NOMO-1 treated with DMSO at 0.1 percent for 48 hours (cell line): ENCODE measurements around the gene LRRC34.

ENCODE experiments used
- DNase-seq: peaks from one replicate; lab custom pipeline; 2025; ENCODE audit not compliant: unreplicated experiment; lab: John Stamatoyannopoulos, UW

Gene LRRC34

DNA sequence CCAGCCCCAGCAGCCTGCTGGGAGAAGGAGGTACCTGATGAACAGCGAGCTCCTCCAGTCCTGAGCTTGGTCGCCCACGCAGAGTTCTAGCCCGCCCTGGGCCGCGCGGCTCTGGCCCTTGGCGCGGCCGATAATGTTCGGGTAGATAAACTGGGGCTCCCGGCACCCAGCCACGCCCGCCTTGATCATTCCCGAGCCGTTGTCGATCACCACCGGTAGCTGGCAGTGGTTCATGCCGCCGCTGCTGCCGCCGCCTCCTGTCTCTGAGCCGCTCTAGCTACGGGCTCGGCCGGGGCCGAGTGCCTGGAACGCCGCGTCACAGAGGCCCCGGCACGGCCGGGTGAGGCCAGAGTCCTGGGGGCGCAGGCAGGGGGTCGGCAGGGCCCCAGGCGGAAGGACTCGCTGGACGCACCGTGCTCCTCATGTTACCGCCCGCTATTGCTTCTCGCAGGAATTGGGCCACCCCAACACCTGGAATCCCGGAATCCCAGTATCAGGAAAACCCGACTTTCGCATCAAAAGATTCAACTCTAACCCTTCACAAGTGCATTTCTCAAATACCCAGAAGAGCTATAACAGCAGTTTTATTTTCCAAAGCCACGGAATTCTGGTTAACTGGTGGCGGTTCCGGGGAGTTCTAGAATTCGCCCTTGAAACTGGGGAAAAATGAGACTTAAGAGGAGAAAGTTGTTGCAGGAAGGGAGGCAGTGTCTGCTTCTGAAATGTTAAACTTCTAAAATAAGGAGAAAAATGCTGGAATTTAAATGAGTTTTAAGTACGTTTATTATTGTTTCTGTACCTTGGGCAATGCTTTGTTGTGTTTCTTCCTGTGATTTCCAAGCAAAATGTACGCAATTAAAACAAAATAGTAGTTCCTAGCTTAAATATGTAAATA, 43.2 kb downstream of the LRRC34 start, which contains the start of gene ACTRT3:
ACTRT3 (minus strand) TSS at position 275 of the 895 bp plus-strand sequence; CDS start at position 234, 41 bp downstream.
- DNase-seq, result peak; percentile 47

DNA sequence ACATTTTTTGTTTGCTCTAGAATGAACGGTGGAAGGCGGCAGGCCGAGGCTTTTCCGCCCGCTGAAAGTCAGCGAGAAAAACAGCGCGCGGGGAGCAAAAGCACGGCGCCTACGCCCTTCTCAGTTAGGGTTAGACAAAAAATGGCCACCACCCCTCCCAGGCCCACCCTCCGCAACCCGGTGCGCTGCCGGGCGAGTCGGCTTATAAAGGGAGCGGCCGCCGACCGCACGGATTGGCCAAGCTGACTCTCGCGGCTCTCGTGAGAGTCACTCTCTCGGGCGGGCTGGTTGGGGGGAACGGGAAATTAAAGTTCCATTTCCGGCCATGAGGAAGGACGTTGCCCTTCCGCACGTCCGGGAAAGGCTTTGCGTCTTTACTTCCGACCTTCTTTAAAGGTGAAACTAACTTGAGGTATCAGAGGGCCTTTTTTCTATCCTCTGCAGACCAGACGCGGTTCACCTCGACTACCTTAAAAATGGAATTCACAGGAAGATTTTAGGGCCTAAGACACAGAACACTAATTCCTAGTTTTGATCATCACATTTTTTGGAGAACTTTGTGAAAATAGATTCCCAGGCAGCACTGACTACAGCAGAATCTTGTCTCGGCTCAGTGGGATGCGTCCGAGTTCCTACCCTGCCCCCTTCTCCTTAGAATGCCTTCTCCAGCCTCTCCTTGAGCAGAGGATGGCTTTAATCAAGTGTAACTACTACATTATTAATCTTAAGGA, 47.7 kb downstream of the LRRC34 start, which contains the start of gene TERC:
TERC (minus strand) TSS at position 179 of the 731 bp plus-strand sequence.
- DNase-seq, result peak; percentile 92

DNA sequence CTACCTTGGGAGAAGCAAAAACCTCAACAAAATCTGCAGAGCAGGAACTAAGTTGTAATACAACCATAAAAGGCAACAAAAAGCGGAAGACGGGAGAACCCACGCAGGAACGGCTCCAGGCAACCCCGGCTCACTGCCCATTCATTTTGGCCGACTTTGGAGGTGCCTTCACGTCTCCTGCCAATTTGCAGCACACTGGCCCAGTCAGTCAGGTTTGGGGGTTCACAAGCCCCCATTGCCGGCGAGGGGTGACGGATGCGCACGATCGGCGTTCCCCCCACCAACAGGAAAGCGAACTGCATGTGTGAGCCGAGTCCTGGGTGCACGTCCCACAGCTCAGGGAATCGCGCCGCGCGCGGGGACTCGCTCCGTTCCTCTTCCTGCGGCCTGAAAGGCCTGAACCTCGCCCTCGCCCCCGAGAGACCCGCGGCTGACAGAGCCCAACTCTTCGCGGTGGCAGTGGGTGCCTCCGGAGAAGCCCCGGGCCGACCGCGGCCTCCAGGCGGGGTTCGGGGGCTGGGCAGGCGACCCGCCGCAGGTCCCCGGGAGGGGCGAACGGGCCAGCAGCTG, 48.3 kb downstream of the LRRC34 start:
- peak; percentile 91 for DNase-seq

DNA sequence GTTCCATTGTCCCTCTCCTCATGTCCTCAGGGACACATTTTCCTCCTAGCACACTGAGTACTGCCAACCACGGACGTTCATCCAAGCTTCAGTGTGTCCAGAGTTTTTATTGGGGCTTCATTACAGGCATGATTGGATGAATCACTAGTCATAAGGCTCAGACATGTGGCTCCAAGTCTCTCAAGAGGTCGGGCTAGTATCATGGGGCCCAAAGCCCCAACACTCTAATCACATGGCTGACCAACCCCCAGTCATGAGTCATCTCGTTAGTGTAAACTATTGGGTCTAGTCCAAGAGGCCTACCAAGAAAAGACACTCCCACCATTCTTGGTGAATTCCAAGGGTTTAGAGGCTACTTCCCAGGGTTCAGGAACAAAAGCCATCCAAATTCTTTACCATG, 52.2 kb downstream of the LRRC34 start:
- DNase-seq, result no peak

- DNase-seq, result peak; percentile 37
Measured at GRCh38 chr3:169759256-169759655, 53.4 kb downstream of the LRRC34 start.

DNA sequence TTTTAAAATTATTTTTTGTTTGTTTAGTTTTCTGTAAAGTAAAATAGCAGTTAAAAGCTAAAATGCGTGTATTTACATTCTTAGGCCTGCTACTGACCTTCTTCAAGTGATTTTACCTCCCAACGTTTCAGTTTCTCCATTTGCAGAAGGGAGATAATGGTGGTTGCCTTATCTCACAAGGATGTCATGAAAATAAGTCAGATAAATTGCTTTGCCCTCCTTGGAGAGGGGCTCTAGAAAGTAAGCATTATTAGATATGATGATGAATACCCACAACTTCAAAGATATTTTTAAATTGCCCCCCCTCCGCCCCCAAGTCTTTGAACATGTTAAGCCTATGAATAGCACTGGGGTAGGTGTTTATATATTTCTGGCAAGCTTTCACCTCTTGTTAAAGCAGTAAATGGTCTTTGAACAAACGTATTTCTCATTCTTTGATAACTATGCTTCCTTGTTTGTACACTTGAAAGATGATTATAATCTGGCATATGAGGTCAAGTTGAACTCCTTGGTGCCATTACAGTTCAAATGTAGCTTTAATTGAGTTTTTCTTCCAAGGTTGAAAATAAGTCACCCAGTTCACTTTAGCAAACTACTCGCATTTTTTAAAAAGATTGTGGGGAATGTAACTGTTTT, 54.2 kb downstream of the LRRC34 start:
- DNase-seq, result no peak

- DNase-seq, result no peak
Measured at GRCh38 chr3:169755488-169755887, 57.2 kb downstream of the LRRC34 start.

DNA sequence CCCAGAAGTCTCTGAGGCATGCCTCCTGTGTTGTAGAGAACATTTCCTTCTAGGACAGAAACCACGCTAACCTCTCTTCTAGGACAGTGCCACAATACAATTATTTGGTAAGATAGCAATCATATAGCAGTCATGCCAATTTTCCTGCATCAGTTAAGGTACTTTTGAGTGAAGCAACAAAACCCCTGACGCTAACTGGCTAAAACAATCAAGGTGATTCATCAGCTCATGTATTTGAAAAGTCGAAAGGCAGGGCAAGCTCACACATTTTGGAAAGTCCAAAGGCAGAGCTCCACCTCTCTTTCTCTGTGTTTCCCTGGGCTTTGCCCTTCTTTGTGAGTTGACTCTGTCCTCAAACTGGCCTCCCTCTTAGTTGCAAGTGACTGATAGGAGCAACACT, 58.0 kb downstream of the LRRC34 start:
- no peak for DNase-seq

GRCh38 chr3:169751875-169752274, 60.8 kb downstream of the LRRC34 start:
- DNase-seq, result no peak

DNA sequence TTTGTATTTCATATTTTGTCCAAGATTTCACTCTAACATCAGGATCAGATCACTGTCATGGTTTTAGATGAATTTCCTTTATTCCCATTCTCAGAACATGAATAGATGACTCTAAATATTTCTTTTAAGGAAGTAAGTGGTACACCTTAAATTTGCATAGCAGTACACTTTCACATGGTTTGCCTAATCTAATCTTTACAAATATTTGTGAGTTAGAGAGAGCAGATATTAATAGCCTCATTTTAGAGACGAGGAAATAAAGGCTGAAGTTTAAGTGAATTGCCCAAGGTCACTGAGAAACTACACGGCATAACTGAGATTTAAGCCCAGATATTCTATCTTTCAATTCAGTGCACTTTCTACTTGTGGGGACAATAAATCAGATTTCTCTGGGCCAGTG, 62.0 kb downstream of the LRRC34 start:
- DNase-seq, result no peak

GRCh38 chr3:169748670-169749069, 64.0 kb downstream of the LRRC34 start:
- no peak for DNase-seq

- peak; percentile 34 for DNase-seq
Measured at GRCh38 chr3:169746924-169747323, 65.8 kb downstream of the LRRC34 start.

DNA sequence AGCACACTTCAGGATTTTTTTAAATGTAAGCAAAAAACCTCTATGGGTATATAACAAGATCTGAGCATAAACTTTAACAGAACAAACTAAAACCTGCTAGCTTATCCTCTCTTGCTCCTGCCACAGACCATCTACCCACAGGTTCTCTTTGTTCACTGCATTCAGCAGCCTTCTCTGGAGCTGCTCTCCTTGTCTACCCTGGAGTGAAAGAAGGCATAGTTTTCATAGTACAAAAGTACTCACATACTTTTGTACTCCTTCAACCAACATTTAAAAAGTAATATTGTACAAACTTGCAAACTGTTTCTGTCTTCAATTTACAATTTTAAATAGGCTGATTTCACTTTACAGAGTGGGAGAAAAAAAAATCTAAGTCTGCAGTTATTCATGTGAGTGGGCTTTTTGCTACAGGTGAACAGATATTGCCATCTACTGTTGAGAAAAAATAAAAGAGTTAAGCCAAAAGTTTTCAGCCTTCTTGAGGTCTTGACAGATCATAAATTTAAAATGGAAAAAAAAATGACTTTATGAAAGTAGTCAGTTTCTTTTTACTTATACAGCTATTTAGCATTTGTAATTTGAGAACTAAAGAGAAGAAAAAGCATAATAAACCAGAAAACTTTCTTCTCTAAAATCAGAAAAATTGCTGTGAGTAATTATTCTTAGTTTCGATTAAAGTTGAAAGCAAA, 68.2 kb downstream of the LRRC34 start:
- DNase-seq, result peak; percentile 28
